Colon (tissue), 2 donors: ENCODE measurements around the gene CAPN9.
"Not testable (repeated sequence)": the region's sequence is repeated elsewhere in the genome, so short reads cannot be mapped to it uniquely, and the experiment has no call there.

ENCODE experiments used
- FAIRE-seq: peaks from 2 replicates; lab custom pipeline; 2012; peaks lifted over from hg19 to GRCh38; lab: Jason Lieb, UNC
- donor health status: control.
- donor health status: control.

CAPN9 gene

DNA sequence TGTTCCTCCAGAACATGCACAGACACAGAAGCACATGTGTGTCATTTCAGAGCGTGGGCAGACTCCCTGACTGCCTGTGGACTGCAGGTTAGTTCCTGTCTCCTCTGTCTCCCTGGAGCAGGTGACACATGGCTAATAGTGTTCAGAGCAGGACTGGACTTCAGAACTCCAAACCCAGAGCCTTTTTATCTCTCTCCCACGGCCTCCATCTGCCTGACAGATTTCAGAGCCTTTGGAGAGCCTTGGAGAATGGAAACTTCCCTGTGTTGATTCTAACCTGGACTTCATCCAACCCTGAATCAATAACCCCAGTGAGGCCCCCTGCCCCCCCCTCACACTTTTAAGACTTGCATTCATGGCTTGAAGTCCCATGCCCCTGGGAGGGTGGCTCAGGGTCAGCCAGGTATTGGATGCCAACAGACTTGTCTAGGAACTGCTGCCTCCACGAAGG is 76.8 kb downstream of the CAPN9 start:
- no peak for FAIRE-seq

DNA sequence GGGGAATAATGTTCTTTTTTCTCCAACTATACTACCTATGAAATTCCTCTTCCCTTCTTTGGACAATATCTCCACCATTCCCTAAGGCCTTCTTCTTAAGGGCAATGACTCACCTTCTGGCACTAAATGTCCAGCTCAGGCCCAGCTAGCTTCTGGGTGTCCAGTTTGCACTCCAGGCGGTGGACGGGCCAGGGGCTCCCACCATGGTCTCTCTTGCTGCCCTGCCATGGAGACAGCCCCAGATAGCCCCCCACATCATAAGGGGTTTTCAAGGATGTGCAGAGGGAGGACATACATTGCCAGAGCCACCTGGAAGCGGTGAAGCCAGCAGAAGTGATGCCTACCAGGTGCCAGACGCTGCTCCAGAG is 77.3 kb downstream of the CAPN9 start:
- no peak for FAIRE-seq

DNA sequence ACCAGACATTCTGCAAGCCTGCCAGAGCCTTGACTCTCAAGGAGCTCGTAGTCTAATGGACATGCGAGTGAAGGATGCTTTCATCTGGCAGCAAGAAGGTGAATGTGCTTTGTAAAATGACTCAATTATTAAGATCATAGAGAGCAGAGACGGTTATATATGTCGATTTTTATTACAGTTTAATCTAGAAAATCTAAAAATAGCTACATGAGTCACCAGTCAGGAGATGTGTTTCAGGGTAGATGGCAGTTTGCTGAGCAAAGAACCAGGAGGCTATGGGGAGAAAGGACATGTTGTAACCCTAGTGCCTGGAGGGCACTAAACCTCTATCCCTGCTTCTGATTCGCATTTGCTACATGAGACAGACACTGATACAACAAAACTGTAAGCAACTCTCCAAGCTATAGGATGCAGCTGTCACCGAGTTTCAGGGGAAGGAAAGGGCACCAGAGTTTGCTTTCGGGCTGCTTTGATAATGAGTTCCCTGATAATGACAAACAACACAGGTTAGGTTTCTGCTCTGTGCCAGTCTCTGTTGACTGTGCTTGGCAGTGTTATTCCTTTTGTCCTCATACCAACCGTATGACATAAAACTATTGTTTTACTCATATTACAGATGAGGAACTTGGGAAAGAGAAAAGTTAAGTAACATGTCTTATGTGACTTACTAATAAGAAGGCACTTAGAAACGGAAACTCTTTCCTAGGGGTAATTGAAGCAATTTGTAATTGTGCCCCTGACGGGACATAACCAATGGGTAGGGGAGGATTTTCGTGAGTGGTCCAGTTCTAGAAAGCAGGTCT is 77.9 kb downstream of the CAPN9 start:
- FAIRE-seq, result no peak

DNA sequence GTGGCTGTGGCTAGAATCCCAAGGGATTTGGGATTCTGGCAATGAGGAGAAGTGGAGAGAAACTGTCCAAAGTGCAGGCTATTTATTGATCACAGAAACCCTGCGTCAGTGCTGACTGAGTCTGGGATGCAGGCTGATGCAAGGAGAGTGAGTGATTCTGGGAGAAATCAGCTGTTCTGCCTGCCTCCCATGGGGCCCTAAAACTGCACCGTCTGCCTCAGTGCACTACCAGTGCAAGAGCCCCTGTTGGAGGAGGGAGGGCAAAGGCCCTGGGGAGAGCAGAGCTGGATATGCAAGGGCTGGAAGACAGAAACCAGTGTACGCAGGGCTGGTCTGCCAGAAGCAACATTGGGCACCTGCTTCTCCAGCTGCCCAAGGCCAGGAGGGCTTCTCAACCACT is 78.6 kb downstream of the CAPN9 start:
- no peak for FAIRE-seq

DNA sequence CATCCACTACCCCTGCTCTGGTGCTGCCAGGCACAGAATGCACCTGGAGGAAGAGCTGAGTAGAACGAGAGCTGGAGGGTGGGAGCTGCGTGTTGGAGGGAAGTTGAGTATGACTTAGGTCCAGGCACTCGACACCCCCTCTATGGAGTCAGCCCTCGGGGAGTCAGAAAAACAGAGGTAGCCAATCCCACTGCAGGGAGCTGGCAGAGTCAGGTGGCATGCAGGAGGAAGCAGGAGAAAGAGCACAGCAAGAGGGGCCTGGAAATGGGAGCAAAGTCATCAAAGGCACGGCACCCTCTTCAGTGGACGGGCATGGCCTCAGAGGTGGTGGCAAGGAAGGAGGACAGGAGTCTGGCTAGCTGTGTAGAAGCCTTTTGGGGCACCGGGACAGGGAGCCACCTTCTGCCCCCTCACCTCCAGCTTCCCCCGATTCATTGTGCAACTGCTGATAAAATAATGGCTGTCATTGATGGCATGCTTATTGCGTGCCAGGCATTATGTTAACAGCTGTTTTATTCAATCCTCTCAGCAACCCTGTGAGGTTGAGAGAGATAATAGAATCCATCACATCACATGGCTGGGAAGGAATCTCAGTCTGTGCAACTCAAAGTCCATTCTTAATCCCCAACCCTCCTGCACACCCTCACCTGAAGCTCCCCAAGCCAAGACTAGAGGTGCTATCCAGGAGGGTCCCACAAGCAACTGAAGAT is 79.1 kb downstream of the CAPN9 start:
- FAIRE-seq, result no peak

DNA sequence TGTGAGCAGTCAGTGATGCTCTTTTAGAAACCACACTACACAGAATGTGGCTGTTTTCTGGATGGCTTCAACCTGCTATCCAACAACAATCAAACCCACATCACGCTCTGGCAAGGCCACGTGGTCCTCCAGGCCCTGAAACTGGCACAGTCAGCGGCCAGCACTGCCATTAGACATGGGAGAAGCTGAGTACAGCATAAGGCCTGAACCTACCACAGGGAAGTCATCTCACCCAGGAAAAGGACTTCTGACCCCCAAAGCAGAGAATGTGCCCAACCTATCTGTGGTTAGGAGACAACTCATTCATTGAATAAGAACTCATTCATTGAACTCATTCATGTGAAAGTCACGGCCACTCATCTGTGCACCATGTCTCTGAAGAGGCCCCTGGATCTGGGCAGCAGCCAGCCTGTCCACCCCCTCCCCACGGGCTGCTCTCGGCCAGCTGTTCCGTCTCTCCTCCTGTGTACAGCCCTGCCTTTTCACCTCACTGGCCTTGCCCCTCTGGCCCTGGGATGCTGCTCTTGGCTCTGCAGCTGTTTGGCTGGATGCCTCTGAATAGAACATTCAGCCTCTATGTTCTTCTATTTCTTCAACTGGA is 80.0 kb downstream of the CAPN9 start:
- FAIRE-seq, result no peak

DNA sequence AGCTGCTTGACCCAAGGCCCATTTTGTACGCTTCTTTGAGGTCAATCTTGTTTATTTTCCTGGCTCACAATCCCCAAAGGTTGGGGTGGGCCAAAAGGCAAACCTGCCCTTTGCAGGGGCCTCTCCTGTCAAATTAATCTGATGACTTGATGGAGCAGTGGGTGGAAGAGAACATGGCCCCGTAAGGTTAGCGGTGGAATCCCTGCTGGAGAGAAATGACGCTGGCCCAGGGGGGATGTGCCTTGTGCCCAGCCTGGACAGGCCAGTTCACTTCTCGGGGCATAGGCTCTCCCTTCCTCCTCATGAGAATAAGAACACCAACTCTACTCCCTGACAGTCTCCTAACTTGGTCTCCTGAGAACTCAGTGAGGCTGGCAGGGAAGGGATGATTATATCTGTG is 80.6 kb downstream of the CAPN9 start:
- FAIRE-seq, result no peak

DNA sequence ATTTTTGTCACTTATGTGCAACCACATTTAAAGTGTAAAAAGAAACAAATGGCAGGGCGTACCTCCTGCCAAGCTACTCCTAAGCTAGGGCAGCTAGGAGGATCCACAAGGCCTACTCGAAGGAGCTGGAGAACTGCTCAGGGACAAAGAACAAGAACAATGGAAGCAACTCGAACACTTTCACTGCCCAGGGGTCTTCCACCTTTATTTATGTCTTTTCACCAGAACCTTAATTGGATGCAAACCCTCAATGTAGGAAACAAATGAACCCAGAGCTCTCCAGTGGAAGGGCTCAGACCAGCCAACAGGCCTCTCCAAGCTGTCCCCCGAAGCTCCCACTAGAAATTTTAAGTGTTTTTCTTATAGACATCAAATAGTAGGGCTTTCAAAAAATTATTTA is 81.2 kb downstream of the CAPN9 start:
- no peak for FAIRE-seq

DNA sequence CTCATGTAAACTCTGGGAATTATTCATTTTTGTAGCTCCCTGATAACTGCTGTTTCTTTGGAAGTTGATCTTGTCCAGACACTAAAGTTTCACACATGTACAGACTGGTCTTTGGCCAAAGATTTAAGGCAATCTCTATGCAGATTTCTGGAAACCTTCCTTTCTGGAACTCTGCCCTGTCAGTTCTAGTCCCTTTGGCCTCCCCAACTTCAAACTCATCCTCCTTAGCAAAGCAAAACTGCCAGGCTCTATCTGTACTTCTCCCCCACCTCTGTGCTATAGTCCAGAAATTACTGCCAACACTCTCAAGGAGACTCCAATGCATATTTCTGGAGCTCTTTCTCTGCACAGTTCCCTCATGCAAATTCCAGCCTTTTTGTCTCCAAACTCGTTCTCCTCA is 84.6 kb downstream of the CAPN9 start:
- no peak for FAIRE-seq

DNA sequence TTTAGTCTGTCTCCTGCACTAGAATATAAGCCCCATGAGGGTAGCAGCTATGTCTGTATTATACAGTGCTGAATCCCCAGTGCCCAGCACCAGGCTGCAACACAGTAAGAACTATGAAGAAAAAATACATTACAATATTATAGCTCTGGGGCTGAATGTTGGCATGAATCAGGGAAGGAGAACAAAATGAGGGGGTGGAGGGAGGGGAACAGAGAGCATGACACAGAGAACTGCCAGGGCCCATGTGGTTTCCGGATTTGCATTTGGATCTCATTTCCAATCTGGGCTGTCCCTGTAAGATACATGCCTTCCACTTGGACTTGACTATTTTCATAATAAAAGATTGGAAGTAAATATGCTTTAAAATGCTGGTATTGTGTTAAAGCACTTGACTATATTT is 85.3 kb downstream of the CAPN9 start:
- FAIRE-seq, result no peak

DNA sequence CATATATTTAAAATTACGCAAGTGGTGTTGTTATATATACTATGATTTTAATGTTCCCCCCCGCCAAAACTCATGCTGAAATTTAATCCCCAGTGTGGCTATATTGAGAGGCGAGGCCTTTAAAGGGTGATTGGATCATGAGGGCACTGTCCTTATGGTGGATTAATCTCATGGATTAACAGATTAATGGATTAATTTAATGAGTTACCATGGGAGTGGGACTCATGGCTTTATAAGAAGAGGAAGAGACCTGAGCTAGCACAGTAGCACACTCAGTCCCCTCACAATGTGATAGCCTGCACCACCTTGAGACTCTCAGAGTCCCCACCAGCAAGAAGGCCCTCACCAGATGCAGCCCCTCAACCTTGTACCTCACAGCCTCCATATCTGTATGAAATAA is 86.3 kb downstream of the CAPN9 start:
- FAIRE-seq, result no peak

DNA sequence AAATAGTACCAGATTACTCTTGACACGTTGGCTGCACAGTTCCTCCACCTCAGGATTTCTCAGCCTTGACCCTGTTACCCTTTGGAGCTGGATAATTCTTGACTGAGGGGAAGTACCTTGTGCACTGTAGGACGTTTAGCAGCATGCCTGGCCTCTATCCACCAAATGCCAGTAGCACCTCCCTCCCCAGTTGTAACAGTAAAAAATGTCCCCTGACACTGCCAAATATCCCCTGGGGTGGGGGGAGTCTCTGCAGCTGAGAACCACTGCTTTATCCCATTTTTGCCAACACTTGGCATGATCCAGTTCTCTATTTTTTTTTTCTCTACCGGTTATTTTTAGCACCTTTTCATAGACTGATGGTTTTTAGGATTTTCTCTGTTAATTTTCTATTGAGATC is 87.1 kb downstream of the CAPN9 start:
- no peak for FAIRE-seq

DNA sequence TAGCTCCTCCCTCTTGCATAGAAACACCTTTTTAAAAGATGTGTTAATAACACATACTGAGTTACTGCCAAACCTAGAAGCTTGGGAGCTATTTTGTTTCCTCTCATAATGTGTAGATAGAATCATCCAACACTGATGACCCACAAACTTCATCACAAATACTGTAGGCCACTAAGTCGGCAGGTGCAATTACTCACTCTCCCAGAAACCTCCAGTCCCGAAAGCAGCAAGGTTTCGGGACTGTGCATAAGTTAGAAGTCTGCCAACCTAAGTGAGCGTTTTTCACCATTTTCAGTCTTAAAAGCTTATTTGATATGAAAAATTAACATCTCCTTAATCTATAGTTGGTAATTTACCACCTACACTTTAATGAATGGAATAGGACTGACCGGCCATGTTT is 89.2 kb downstream of the CAPN9 start:
- no peak for FAIRE-seq

DNA sequence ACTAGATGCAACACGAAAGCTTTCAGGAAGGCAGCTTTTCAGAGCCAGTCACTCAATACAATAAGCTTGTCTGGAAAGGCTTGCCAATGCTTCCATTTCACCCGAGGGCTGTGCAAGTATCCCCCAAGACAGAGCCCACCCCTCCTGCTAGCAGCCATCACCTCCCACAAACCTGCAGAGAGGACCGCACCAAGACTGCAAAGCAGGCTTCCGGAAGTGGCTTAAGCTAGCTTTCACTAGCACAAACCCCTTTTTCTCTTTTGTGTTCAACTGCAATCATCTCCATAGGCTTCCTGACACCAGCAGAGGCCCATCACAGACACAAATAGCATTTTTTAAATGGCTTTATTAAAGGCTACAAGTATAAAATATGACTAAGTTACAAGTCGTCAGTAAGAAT is 89.6 kb downstream of the CAPN9 start:
- FAIRE-seq, result no peak

DNA sequence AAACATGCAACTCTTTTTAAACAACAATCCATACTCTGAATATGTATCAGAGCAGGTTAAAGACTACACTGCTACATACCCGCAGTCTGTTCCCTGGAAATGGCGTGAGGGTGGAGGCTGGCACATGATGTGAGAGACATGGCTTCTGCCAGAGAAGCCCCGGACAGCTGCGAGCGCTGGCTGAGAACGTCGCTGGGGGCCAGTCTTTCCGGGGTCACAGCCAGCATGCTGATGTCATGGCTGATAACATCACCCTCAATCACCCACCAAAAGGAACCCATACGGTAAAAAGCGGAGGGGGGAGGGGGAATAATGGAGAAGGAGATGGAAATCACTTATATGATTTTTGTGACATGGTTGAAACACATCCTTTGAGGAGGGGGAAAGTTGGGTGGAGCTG is 92.0 kb downstream of the CAPN9 start:
- no peak for FAIRE-seq

DNA sequence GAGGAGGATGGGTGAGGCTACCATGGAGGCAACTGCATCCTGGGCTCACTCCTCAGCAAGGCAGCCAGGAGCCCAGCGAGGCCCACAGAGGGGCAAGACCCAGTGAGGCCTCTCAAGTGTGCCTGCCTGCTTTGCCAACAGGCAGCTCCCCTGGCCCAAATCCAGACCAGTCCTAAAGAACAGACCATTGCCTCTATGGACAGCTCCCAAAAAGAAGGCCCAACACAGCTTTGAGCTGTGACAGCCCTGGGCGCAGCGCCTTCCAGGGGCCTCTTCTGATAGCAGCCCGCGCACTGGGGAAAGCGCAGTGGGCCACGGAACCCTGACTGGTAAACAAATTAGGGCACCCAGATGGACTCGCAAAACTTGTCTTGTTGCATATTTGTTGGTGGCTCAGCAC is 95.6 kb downstream of the CAPN9 start:
- no peak for FAIRE-seq

DNA sequence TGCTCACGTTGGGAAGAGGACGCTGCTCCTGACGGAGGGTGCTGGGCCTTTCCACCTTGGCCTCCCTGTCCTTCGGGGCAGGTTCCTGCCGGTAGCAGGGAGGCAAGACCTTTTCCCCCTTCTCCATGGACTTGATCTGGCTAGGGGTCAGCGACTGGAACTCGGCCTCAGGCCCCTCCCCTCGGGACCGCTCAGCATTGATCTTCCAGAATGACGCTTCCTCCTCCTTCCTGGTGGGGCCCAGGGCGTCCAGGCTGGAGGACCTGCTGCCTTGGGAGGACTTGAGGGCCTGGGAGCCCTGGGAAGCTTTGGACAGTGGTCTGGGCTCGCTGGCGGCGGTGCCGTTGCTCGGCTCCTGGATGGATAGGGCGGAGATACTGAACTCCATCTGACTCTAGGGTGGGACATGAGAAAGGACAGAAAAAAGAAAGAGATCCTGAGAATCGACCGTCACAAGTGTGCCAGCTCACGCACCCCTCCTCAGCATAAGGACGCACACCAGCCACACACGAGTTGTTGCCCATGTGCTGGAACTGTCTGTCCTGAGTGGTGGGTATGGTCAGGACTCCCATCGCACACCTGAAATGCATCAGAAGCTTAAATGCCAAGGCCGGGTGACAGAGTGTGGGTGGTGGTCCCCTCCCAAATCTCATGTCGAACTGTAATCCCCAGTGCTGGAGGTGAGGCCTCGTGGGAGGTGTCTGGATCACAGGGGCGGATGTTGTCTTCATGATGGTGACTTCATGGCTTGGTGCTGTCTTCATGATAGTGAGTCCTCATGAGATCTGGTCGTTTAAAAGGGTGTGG is 96.5 kb downstream of the CAPN9 start:
- no peak for FAIRE-seq

DNA sequence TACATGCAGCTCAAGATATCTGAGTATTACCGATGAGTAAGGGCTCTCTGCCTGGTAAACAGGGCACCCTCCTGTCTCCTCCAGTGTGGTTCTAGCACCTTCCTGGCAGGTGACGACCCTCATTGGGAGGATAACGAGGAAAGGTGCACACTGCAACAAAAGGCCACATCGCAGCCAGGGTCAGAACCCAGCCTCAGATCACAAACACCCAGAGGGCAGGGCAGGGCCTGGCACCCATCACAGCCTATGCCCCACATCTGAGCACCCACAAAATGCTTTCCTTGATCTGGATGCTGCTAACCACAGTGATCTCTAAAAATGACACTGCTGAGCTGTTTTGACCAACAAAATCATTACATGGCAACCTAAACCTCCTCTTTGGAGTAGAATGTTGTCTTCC is 97.4 kb downstream of the CAPN9 start:
- no peak for FAIRE-seq

DNA sequence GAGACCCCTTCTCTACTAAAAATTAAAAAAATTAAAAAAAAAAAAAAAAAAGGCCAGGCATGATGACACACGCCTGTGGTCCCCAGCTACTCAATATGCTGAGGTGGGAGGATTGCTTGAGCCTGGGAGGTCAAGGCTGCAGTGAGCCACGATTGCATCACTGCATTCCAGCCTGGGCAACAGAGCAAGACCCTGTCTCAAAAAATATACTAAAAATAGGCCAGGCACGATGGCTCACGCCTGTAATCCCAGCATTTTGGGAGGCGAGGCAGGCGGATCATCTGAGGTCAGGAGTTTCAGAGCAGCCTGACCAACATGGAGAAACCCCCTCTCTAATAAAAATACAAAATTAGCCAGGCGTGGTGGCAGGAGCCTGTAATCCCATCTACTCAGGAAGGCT is 98.0 kb downstream of the CAPN9 start:
- not testable (repeated sequence) for FAIRE-seq

DNA sequence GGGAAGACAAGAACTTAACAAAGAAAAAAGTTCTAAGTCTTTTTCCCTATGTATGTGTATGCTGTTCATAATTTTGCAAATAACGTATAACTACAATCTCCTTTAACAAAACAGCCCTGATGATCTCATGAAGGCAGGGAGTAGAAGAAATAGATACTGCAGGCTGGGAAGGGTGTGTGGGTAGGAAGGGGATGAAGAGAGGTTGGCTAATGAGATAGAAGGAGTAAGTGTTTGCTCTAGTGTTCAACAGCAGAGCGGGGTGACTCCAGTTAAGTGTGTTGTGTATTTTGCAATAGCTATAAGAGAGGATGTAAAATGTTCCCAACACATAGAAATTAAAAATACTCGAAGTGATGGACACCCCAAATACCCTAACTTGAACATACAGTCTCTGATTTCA is 101.0 kb downstream of the CAPN9 start:
- no peak for FAIRE-seq

DNA sequence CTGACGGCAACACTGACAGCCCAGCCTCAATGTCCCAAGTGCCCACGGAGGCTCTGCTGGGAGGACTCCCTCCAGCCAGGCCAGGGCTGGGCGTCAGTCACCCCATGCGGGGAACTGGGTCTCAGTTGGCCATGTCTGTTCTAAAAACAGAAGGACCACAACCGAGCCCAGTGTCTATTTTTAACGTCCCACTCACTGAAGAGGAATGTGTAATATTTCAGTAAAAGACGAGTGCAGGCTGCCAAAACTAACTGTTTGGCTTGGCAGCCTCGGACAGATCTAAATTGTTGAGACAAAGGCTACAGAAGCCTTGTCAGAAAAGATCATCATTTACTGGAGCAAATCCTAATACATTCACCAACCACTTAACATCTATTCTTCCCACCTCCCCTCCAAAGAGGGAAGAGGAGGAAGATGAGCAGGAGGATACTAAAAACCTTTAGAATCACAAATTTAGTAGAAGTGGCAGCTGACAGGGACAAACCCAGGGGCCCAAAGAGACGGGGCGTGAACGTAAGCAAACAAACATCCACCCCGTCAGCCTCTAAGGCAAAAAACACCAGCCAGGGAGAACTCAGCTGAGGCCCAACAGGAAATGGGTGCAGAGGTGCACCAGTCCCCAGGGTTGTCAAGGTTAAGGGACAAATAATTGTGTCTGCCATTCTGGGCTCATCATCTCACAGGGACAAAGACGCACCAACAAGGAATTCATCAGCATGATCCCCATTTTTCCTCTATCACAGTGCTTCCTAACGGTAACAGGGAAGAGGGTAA is 102.5 kb downstream of the CAPN9 start:
- no peak for FAIRE-seq

DNA sequence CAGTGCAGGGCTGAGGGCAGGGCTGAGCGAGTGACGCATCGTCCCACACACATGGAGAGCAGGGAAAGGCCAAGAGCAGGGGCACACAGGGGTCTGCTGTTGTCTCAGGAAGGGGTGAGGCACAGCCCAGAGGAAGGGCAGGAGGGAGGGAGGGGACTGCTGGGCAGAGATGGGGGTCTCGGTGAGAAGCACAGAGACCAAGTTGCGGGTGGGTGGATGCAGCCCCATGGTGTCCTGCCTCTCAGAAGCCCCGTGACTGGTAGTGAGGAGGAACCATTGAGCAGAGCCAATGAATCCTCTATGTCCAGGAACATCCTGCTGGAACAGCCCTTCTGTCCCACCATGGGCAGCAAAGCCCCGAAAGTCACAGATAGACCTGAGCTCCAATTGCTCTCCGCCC is 103.4 kb downstream of the CAPN9 start:
- no peak for FAIRE-seq
